Endodermal cell (in vitro differentiated cells): Measurements from ENCODE around the gene PPP1R37. TPM values are rescaled to one million over a fixed set of nuclear protein-coding genes. Genes with fewer than 3 reads are reported as not detected.

Experiments
- DNase-seq: peaks from one replicate; pipeline ENCODE4 v3.0.0-alpha.2; 2017
- H3K27ac ChIP-seq: 2 replicates; pipeline ENCODE4 v1.5.1; 2013; ENCODE audit warnings: mild to moderate bottlenecking, low read depth, low read length, moderate library complexity
- H3K27me3 ChIP-seq: 2 replicates; pipeline ENCODE4 v1.6.1; 2013; ENCODE audit warnings: mild to moderate bottlenecking, low read length, moderate library complexity; ENCODE audit not compliant: insufficient read depth, control insufficient read depth, poor library complexity, severe bottlenecking
- H3K36me3 ChIP-seq: 2 replicates; pipeline ENCODE4 v1.7.0; 2013; ENCODE audit warnings: mild to moderate bottlenecking, low read length, moderate library complexity; ENCODE audit not compliant: control insufficient read depth, insufficient read depth
- H3K4me1 ChIP-seq: one replicate; pipeline ENCODE4 v1.7.0; 2013; ENCODE audit warnings: low read length; ENCODE audit not compliant: control insufficient read depth, insufficient read depth
- H3K4me3 ChIP-seq: 2 replicates; pipeline ENCODE4 v1.5.1; 2013; ENCODE audit warnings: mild to moderate bottlenecking, low read length, moderate library complexity
- H3K9ac ChIP-seq: 2 replicates; pipeline ENCODE4 v1.6.1; 2013; ENCODE audit warnings: mild to moderate bottlenecking, low read length, moderate library complexity; ENCODE audit not compliant: poor library complexity, severe bottlenecking; ENCODE audit errors: extremely low read depth
- H3K9me3 ChIP-seq: 2 replicates; pipeline ENCODE4 v1.6.1; 2013; ENCODE audit warnings: mild to moderate bottlenecking, low read length, moderate library complexity; ENCODE audit not compliant: control insufficient read depth
- H3K27ac Mint-ChIP-seq: 2 replicates; pipeline ENCODE4 v1.8.0; 2020; ENCODE audit warnings: mixed read lengths
- H3K27me3 Mint-ChIP-seq: 2 replicates; pipeline ENCODE4 v1.8.0; 2021; ENCODE audit warnings: mild to moderate bottlenecking, mixed read lengths; ENCODE audit not compliant: insufficient read depth
- H3K36me3 Mint-ChIP-seq: 2 replicates; pipeline ENCODE4 v1.8.0; 2020; ENCODE audit warnings: low read depth, mixed read lengths
- H3K4me1 Mint-ChIP-seq: 2 replicates; pipeline ENCODE4 v1.8.0; 2020; ENCODE audit warnings: mixed read lengths
- H3K4me3 Mint-ChIP-seq: 2 replicates; pipeline ENCODE4 v1.8.0; 2020; ENCODE audit warnings: mild to moderate bottlenecking, moderate library complexity, mixed read lengths
- H3K9me3 Mint-ChIP-seq: 2 replicates; pipeline ENCODE4 v1.8.0; 2020; ENCODE audit warnings: mild to moderate bottlenecking, mixed read lengths
- WGBS, 2 experiments: methylation state at CpG; one replicate each; pipeline versions ENCODE4 v1.1.5 to v1.1.7; 2013; ENCODE audit warnings: missing lambda C conversion rate in 2 of 2, mixed read lengths in 1 of 2; ENCODE audit not compliant: insufficient coverage in 1 of 2, insufficient read length in 1 of 2; 5-methylcytosine and 5-hydroxymethylcytosine counted together
- total RNA-seq, 2 donors: library from RNA; stranded (reverse); fragmentation: NEBNext Ultra II Directional in 1 of 2; extraction: Animal tissue kit (Norgen Biotek cat#: 25700) in 1 of 2; gene quantifications; 2 replicates in 1 of 2; 3 replicates in 1 of 2; pipeline ENCODE4 v1.2.1, GENCODE V29; 2021
- TF ChIP-seq, protein P1 (sequence below): fragments of 200-600 bp; sonication (generic); conservative IDR thresholded peaks from 2 replicates; pipeline ENCODE4 v1.5.0; 2021; ENCODE audit warnings: antibody characterized with exemption, mild to moderate bottlenecking

PPP1R37 gene
- total RNA-seq, 2 donors from 2014 or later: 23.6 to 32.5 TPM

DNA sequence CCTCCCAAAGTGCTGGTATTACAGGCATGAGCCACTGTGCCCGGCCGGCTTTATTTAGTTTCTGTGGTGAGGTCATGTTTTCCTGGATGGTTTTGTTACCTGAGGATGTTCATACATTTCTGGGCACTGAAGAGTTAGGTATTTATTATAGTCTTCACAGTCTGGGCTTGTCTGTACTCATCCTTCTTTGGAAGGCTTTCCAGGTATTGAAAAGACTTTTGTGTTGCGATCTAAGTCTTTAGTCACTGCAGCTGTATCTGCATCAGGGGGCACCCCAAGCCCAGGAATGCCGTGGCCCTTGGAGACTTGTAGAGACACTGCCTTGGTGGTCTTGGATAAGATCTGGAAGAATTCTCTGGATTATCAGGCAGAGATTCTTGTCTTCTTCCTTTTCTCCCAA lies 98.4 kb downstream of the PPP1R37 start:
- DNase-seq: no peak

DNA sequence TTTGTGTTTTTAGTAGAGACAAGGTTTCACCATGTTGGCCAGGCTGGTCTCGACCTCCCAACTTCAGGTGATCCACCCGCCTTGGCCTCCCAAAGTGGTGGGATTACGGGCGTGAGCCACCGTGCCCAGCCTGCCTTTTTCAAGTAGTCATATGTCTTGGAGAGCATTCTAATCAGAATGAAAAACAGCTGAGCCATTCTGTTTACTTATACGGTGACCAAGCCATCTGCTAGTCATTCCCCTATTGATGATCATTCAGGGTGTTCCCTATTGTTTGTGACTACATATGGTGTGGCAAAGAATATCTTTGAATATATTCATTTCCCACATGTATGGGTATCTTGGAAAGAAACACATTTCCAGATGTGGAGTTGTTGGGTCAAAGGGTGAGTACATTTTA lies 102.8 kb downstream of the PPP1R37 start:
- H3K4me3 Mint-ChIP-seq: no peak overlapping the region
- no peaks in the 10 kb centered on the region for H3K9me3 Mint-ChIP-seq
- DNase-seq: no peak
- H3K36me3 Mint-ChIP-seq: no peaks in the 10 kb centered on the region
- no peak overlapping the region for H3K4me3 ChIP-seq
- no peak overlapping the region for H3K27ac Mint-ChIP-seq
- peaks cover 5% of the 10 kb centered on the region for H3K4me1 ChIP-seq
- no peaks in the 10 kb centered on the region for H3K36me3 ChIP-seq
- no peaks in the 10 kb centered on the region for H3K9me3 ChIP-seq
- peaks cover 4% of the 10 kb centered on the region for H3K27me3 ChIP-seq
- H3K27me3 Mint-ChIP-seq: peaks cover 20% of the 10 kb centered on the region
- WGBS, 2 experiments: 76 to 80% methylated on average over 6 of the region's 6 CpGs
- TF ChIP-seq, protein P1, sequence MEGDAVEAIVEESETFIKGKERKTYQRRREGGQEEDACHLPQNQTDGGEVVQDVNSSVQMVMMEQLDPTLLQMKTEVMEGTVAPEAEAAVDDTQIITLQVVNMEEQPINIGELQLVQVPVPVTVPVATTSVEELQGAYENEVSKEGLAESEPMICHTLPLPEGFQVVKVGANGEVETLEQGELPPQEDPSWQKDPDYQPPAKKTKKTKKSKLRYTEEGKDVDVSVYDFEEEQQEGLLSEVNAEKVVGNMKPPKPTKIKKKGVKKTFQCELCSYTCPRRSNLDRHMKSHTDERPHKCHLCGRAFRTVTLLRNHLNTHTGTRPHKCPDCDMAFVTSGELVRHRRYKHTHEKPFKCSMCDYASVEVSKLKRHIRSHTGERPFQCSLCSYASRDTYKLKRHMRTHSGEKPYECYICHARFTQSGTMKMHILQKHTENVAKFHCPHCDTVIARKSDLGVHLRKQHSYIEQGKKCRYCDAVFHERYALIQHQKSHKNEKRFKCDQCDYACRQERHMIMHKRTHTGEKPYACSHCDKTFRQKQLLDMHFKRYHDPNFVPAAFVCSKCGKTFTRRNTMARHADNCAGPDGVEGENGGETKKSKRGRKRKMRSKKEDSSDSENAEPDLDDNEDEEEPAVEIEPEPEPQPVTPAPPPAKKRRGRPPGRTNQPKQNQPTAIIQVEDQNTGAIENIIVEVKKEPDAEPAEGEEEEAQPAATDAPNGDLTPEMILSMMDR: no peak
- no peak overlapping the region for H3K9ac ChIP-seq
- no peaks in the 10 kb centered on the region for H3K4me1 Mint-ChIP-seq
- H3K27ac ChIP-seq: no peak overlapping the region

More for the DNA sequence above, 98.4 kb downstream of the PPP1R37 start:
- H3K4me1 ChIP-seq: peaks cover 5% of the 10 kb centered on the region
- H3K4me3 ChIP-seq: no peak overlapping the region
- Mint-ChIP-seq H3K9me3 (no peaks in the 10 kb centered on the region), H3K27ac (no peak overlapping the region), H3K4me1 (no peaks in the 10 kb centered on the region), H3K27me3 (peaks cover 6% of the 10 kb centered on the region), H3K4me3 (no peak overlapping the region), H3K36me3 (no peaks in the 10 kb centered on the region)
- no peak overlapping the region for H3K9ac ChIP-seq
- H3K27me3 ChIP-seq: no peaks in the 10 kb centered on the region
- no peaks in the 10 kb centered on the region for H3K9me3 ChIP-seq
- WGBS, 2 experiments: 94 to 96% methylated on average over 2 to 4 of the region's 4 CpGs
- TF ChIP-seq, protein P1: no peak
- H3K27ac ChIP-seq: no peak overlapping the region
- H3K36me3 ChIP-seq: no peaks in the 10 kb centered on the region

Other genes starting within 250 kb of the PPP1R37 start
- gene NECTIN2, start 246.9 kb upstream of the PPP1R37 start, total RNA-seq: 100 to 1,000 TPM; 248 to 260 TPM
- 10 to 100 TPM; 88.1 to 93.8 TPM for gene TOMM40, start 201.9 kb upstream of the PPP1R37 start, total RNA-seq
- 1,000 to 10,000 TPM; 2,216 to 2,598 TPM for gene APOE, start 187.4 kb upstream of the PPP1R37 start, total RNA-seq
- 1,000 to 10,000 TPM in 1 of 2 donors, 100 to 1,000 TPM in 1; 914 to 1,040 TPM for gene APOC1, start 178.6 kb upstream of the PPP1R37 start, total RNA-seq
- not detected for gene APOC4, start 150.9 kb upstream of the PPP1R37 start, total RNA-seq
- gene APOC2, start 147.1 kb upstream of the PPP1R37 start, total RNA-seq: under 1 TPM in 1 of 2 donors, not detected in 1; 0.70 TPM
- gene CLPTM1, start 137.8 kb upstream of the PPP1R37 start, total RNA-seq: 10 to 100 TPM; 82.7 to 94.4 TPM
- 10 to 100 TPM in 1 of 2 donors, 1 to 10 TPM in 1; 9.5 to 14.5 TPM for gene RELB, start 91.7 kb upstream of the PPP1R37 start, total RNA-seq
- gene CLASRP, start 54.1 kb upstream of the PPP1R37 start, total RNA-seq: 10 to 100 TPM; 67.1 to 90.3 TPM
- gene ZNF296, start 16.7 kb upstream of the PPP1R37 start, total RNA-seq: 1 to 10 TPM; 2.1 to 8.5 TPM
- gene GEMIN7, start 13.9 kb upstream of the PPP1R37 start, total RNA-seq: 10 to 100 TPM; 56.3 to 56.6 TPM
- gene NKPD1, start 67.8 kb downstream of the PPP1R37 start, total RNA-seq: under 1 TPM; 0.15 to 0.22 TPM
- gene TRAPPC6A, start 85.1 kb downstream of the PPP1R37 start, total RNA-seq: 10 to 100 TPM; 56.6 to 79.1 TPM
- gene BLOC1S3, start 85.6 kb downstream of the PPP1R37 start, total RNA-seq: 10 to 100 TPM in 1 of 2 donors, 1 to 10 TPM in 1; 9.4 to 11.3 TPM
- under 1 TPM in 1 of 2 donors, not detected in 1; 0.11 TPM for gene EXOC3L2, start 152.2 kb downstream of the PPP1R37 start, total RNA-seq
- 10 to 100 TPM; 74.6 to 90.6 TPM for gene MARK4, start 158.1 kb downstream of the PPP1R37 start, total RNA-seq
- gene CKM, start 229.7 kb downstream of the PPP1R37 start, total RNA-seq: 1 to 10 TPM; 2.7 to 3.7 TPM
- gene KLC3, start 247.6 kb downstream of the PPP1R37 start, total RNA-seq: 1 to 10 TPM; 3.6 to 4.8 TPM